HG03025 (cell line): ENCODE results near the gene CDKN2A.
A peak's percentile ranks its signal among the peaks of the same experiment; 100 is the strongest.

ENCODE experiments used
- ATAC-seq: cut with Tn5 transposase; IDR thresholded peaks from one replicate; pipeline ENCODE4 v1.9.1; 2021; ENCODE audit warnings: mild to moderate bottlenecking, moderate library complexity; ENCODE audit not compliant: unreplicated experiment, low FRiP score

Gene CDKN2A

DNA sequence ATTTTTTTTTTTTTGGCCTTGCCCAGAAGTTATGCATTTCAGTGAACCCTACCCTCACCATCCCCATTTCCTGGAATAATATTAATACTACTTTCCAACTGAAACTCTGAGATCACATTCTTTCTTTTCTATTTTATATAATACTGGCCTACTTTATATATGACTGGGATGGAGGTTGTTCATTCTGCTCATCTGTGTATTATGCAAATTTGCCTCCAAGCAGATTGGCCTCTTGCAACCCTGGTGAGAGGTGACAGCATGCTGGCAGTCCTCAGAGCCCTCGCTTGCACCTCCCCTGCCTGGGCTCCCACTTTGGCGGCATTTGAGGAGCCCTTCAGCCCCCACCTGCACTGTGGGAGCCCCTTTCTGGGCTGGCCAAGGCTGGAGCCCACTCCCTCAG is 35.4 kb downstream of the CDKN2A start:
- no peak for ATAC-seq

DNA sequence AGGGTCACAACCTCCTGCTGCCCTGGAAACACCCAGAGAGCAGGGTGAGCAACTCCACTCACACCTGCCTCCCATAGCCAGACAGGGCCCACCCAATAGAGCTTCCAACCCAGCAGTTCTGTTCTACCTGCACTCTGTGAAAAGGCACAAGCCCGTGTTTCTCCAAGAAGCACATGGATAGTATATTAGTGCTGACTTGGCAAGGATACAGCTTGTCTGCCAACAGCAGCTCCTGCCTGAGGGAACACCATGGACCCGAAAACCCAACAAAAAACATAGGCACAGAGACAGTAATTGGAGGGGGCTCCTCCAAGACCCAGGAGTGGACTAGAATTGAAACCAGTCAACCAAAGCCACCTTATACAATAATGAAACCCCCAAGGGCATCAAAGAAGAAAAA is 48.6 kb downstream of the CDKN2A start:
- ATAC-seq: no peak

DNA sequence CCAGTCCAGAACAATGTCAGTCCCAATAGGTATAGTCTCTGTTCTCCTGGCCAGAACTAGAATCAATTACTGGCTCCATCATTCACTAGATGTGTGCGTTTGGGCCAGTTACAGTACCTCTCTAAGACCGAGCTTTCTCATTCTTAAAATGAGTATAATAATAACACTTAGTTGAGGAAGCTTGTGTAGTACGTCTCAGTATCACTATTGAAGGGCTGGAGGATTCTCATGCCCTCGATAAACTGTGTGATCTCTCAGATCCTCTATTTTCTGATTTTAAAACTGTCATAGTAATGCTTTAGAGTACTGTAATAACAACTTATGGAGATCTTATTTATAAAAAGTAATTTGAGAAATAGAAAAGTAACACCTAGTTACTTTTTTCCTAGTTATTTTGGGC is 50.7 kb downstream of the CDKN2A start:
- ATAC-seq: peak; percentile 92

DNA sequence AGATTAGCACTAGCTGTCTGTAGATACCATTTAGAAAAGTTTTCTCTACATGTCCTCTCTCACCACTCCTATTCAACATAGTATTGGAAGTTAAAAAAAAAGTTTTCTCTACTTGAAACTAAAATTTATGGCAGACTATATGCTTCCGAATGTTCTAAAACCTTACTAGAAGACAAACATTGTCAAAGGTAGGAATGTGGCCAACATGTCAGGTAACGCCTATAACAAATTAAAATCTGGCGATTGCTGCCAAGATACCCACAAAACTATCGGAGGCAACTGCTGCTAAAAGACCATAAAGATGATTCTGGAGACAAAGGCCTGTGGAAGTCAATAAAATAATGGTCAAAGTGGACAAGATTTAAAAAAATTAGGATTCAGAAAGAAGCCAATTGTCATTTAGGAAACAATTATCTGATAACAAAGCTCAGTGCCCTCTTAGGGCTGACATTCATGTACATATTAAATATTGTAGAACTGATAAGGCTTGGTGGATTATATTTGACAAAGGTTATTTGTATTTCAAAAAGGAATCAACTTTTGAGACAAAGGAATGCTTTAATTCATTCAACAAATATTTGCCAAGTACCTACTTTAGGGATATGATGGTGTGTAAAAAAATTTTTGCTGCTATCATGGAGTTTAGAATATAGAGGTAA is 52.7 kb downstream of the CDKN2A start:
- ATAC-seq: no peak

DNA sequence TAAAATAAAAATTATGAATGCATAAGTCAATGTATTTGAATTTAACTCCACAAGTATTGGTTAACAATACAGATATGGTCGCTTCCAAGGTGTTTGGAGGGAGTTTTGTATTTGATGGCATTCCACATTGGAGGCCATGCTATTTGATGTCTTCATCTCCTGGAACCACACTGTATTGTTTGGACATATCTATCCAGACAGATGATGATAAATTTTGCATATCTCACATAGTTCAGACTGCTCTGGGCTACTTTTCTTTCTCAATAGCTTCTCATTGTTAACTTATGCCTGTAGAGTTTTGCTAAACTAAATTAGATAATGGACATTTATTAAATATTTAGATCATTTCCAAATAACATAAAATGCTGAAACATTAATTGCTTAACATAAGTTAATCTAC is 58.0 kb downstream of the CDKN2A start:
- ATAC-seq: no peak

DNA sequence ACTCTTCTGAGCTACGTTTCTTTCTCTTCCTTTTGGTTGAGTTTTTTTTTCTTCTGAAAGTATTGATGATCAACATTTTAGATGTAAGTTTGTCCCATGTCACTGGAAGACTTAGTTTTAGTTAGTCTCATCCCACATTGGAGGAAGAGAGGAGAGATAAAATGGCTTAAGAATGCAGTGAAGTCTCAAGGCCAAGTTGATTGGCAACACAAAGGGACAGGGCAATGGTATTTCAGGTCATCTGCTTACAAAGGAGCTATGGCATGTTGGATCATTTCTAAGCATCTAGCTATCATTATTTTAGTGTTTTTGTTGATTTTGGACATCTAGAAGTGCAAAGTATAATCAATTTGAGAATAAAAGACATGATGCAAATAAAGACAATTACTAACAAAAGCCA is 58.6 kb downstream of the CDKN2A start:
- ATAC-seq: no peak

DNA sequence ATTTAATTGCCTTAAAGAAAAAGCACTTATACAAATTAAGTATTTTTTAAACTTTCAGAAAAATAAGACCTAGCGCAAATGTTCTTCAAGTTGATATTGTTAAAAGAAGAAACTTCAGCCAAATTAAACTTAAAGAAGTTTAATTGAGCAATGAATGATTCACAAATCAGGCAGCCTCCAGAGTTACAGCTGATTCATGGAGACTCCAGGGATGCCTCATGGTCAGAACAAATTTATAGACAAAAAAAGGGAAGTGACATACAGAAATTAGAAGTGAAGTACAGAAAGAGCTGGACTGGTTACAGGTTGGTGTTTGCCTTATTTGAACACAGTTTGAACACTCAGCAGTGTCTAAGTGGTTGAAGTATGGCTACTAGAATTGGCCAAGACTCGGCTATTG is 60.3 kb downstream of the CDKN2A start:
- ATAC-seq: no peak

DNA sequence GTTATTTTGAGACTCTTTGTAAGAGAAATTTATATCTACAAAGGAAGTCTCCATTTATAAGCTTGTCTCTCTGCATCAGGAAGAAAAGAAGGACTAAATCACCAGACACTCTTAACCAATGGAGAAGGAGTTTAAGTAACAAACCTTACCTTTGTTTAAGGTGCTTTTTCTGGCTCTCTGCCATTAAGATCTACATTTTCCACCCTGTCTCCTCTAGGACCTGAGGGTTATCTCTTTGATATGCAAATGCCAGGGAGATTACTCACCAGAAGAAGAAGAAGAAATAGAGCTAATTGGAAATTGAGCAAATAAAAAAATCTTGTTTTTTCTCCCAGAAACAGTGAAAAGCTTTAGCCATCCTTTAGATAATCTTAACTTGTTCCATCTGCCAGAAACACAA is 60.9 kb downstream of the CDKN2A start:
- no peak for ATAC-seq

DNA sequence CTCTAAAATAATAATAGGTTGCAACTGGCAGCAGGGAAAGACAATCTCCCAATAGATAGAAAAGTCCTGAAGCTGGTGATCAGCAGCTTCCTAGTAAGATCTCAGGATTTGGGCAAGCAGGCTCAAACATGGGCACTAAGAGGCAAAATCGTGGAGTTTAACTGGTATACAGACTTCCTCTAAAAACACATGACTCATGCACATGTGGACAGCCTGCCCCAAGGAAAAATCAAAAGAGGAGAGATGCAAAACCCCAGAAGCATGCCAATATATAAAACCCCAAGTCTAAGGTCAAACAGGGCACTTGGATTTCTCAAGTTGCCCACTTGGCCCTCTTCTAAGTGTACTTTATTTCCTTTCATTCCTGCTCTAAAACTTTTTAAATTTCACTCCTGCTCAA is 62.8 kb downstream of the CDKN2A start:
- no peak for ATAC-seq

DNA sequence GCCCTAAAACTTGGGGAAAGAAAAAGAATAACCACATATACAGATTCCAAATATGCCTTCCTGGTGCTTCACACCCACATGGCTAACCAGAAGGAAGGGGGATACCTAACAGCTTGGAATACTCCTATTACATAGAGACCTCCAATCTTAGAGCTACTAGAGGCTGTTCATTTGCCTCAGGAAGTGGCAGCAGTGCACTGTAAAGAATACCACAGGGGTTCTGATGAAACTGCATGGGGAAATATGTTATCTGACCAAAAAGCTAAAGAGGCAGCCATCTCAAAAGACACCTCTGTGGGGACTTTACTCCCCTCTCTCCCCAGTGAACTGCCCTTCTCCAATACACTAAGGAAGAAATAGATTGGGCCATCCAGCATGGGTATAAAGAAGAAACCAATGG is 66.4 kb downstream of the CDKN2A start:
- no peak for ATAC-seq

DNA sequence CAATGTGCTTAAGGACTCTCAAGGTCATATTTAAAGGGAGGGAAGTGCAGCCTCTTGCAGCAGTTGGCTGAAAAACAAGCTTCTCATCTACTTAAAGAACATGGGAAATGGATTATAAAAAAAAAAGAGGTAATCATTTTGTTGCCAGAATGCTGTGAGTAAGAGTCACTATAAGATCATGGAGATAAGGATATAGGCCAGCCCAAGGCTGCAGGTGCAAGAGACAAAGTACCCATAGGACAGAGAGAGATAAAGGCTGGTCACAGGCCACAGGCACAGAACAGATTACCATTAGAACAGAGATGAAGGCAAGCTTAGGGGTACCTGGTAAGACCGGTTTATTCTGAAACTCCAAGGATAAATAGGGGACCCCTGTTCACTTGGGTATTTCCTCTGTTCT is 70.5 kb downstream of the CDKN2A start:
- no peak for ATAC-seq

DNA sequence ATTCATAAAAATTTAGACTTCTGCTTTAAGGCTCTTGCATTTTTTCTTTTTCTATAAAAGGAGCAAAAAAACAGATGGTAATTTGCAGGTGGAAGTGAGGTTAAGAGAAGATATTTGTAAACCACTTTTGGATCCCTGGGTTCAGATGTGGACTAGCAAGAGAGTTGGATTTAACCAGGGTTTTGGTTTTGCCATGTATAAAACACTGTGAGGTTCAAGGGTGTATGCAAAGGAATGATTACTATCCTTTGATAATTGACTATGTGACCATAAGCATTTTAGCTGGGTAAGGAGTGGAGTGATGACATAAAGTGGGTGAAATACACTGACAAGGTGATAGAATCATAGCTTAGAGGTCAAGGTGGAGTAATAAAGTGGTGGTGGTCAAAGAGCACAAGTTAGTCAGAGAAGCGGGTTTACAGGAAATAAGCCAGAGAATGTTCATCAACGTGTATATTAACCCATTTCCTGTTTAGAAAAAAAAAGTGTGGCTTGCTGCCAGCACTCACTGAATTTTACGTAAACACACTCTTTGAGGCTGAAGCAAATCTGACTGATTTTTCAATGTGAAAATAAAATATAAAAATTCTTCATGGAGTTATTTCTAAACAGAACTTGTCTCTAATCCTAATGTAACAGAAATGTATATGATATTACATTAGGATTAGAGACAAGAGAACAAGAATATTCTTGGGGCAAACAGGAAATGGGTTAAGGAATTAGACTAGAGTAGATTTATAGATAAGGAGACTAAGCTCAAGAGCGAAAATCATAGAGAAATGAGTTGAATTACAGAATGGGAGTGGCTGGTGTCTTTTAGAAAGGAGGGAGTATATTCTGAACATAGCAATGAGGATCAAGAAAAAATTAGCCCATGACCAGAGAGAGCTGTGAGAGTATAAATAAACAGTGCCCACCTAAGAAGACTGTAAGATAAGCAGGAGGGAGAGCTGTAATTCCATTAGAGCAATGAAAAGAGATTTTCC is 74.5 kb downstream of the CDKN2A start:
- ATAC-seq: no peak
